WTC11 (cell line): Measurements from ENCODE around the gene S100A13.

Experiments used
- ATF2 ChIP-seq: sonication (generic); formaldehyde crosslinking; IDR thresholded peaks from 2 replicates; pipeline ENCODE4 v1.8.1; 2022; ENCODE audit warnings: low read depth, missing genetic modification reagents, borderline replicate concordance
- ATF3 ChIP-seq: sonication (generic); formaldehyde crosslinking; conservative IDR thresholded peaks from 2 replicates; pipeline ENCODE4 v1.8.1; 2022; ENCODE audit warnings: mild to moderate bottlenecking, missing genetic modification reagents
- CTCF ChIP-seq: fragments of 200-600 bp; IDR thresholded peaks from 2 replicates; pipeline ENCODE4 v1.8.0; 2022; ENCODE audit warnings: antibody characterized with exemption
- HMGXB4 ChIP-seq: sonication (generic); formaldehyde crosslinking; IDR thresholded peaks from 2 replicates; pipeline ENCODE4 v1.8.1; 2023; ENCODE audit warnings: mild to moderate bottlenecking, moderate library complexity, missing genetic modification reagents
- JUN ChIP-seq: sonication (generic); formaldehyde crosslinking; IDR thresholded peaks from 2 replicates; pipeline ENCODE4 v1.8.0; 2023; ENCODE audit warnings: mild to moderate bottlenecking, missing genetic modification reagents
- MAX ChIP-seq: sonication (generic); formaldehyde crosslinking; IDR thresholded peaks from 2 replicates; pipeline ENCODE4 v1.8.0; 2022; ENCODE audit warnings: mild to moderate bottlenecking, missing genetic modification reagents
- MXD4 ChIP-seq: fragments of 250-450 bp; sonication (Bioruptor Pico); IDR thresholded peaks from 2 replicates; pipeline ENCODE4 v1.8.0; 2021; ENCODE audit warnings: mild to moderate bottlenecking, moderate library complexity, borderline replicate concordance
- NR2C2 ChIP-seq: sonication (generic); formaldehyde crosslinking; IDR thresholded peaks from 2 replicates; pipeline ENCODE4 v1.8.0; 2022; ENCODE audit warnings: mild to moderate bottlenecking, missing genetic modification reagents
- SMAD3 ChIP-seq: sonication (generic); formaldehyde crosslinking; IDR thresholded peaks from 2 replicates; pipeline ENCODE4 v1.8.0; 2022; ENCODE audit warnings: missing genetic modification reagents, mild to moderate bottlenecking, borderline replicate concordance
- SP1 ChIP-seq: sonication (generic); formaldehyde crosslinking; conservative IDR thresholded peaks from 2 replicates; pipeline ENCODE4 v1.8.1; 2022; ENCODE audit warnings: missing genetic modification reagents
- USF1 ChIP-seq: sonication (generic); formaldehyde crosslinking; IDR thresholded peaks from 2 replicates; pipeline ENCODE4 v1.8.0; 2022; ENCODE audit warnings: mild to moderate bottlenecking, missing genetic modification reagents
- USF2 ChIP-seq: sonication (generic); formaldehyde crosslinking; IDR thresholded peaks from 2 replicates; pipeline ENCODE4 v1.8.1; 2023; ENCODE audit warnings: mild to moderate bottlenecking, missing genetic modification reagents, moderate library complexity
- ZBTB43 ChIP-seq: sonication (generic); formaldehyde crosslinking; IDR thresholded peaks from 2 replicates; pipeline ENCODE4 v1.8.1; 2023; ENCODE audit warnings: mild to moderate bottlenecking, missing genetic modification reagents
- ZNF121 ChIP-seq: sonication (generic); formaldehyde crosslinking; IDR thresholded peaks from 2 replicates; pipeline ENCODE4 v1.8.0; 2023; ENCODE audit warnings: missing genetic modification reagents

- no peak for TF ChIP-seq MXD4 (CRISPR knock-in tag)
- TF ChIP-seq ATF3, result no peak
- TF ChIP-seq NR2C2 (CRISPR knock-in tag), result no peak
- no peak for TF ChIP-seq USF1 (CRISPR knock-in tag)
- TF ChIP-seq CTCF, result no peak
- no peak for TF ChIP-seq ZNF121
- TF ChIP-seq ATF2 (CRISPR knock-in tag), result no peak
- no peak for TF ChIP-seq SP1 (CRISPR knock-in tag)
- no peak for TF ChIP-seq MAX (CRISPR knock-in tag)
- no peak for TF ChIP-seq JUN (CRISPR knock-in tag)
- no peak for TF ChIP-seq HMGXB4 (CRISPR knock-in tag)
- no peak for TF ChIP-seq USF2 (CRISPR knock-in tag)
- TF ChIP-seq SMAD3, result no peak
- TF ChIP-seq ZBTB43 (CRISPR knock-in tag), result no peak
These were observed 42.3 kb downstream of the S100A13 start for GRCh38 chr1:153585006-153585405.
